ENCODE data around the gene STIM1.
"Not testable (repeated sequence)": the region's sequence is repeated elsewhere in the genome, so short reads cannot be mapped to it uniquely, and the experiment has no call there.

STIM1 gene

DNA sequence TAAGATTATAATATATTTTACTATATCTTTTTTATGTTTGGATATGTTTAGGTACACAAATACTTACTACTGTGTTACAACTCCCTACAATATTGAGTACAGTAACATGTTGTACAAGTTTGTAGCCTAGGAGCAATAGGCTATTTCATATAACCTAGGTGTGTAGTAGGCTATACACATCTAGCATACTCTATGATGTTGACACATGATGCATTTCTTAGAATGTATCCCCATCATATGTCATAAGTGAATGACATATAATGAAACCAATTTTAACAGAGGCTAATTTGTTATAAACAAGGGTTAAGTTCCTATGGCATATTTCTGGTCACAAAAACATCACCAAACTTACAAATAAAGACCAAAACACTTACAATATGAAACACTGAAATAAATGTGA, 152.7 kb downstream of the STIM1 start:
- ChIA-PET CTCF (interaction anchor here (1.3 to 2.3 kb wide), 2 partner anchors 64 to 153 kb away, joined by 3 to 7 read pairs; partner anchors contain the start of gene STIM1), POLR2A (no interaction called here)
- no peak for DNase-seq (ENCODE audit: low read depth, low spot score)
- no peak overlapping the region for H3K4me3 ChIP-seq (ENCODE audit: low read depth, low read length)
- TF ChIP-seq CTCF (IDR thresholded peaks at IDR 0.05; ENCODE audit: insufficient read depth, low read length, missing control alignments) = no peak

DNA sequence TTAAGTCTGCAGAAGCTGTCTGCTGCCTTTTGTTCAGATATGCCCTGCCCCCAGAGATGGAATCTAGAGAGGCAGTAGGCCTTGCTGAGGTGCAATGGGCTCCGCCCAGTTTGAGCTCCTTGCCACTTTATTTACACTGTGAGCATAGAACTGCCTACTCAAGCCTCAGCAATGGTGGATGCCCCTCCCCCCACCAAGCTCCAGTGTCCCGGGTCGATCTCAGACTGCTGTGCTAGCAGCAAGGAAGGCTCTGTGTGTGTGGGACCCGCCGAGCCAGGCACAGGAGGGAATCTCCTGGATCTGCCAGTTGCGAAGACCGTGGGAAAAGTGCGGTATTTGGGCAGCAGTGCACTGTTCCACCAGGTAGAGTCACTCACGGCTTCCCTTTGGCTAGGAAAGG, 161.1 kb downstream of the STIM1 start:
- POLR2A ChIA-PET; H3K4me3 ChIP-seq (ENCODE audit: low read depth, low read length); DNase-seq (ENCODE audit: low read depth, low spot score): not testable (repeated sequence)
- CTCF ChIA-PET = interaction anchor here (1.0 to 1.1 kb wide), 2 partner anchors 164 to 171 kb away, joined by 3 read pairs; no protein-coding TSS in a partner anchor

DNA sequence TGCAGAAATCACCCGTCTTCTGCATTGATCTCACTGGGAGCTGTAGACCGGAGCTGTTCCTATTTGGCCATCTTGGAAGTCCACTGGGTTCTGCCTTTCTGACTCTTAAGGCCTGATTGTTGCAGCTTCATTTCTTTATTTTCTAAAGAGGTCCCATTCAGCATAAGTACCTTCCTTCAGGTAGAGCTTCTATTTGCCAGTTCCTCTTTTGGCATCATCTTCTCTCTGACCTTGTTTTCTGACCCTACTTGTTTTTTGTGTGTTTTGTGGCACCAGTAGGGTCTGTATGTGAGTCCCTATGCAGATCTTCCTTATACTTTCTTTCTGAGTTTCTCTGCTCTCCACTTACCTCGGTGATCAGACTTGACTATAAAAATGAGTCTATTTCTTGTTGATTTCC, 161.7 kb downstream of the STIM1 start:
- DNase-seq (ENCODE audit: low read depth, low spot score) = no peak
- TF ChIP-seq CTCF (IDR thresholded peaks at IDR 0.05; ENCODE audit: insufficient read depth, low read length, missing control alignments) = no peak
- no peak overlapping the region for H3K4me3 ChIP-seq (ENCODE audit: low read depth, low read length)
- POLR2A ChIA-PET = no interaction called here
- CTCF ChIA-PET = interaction anchor here (1.0 to 1.1 kb wide), 2 partner anchors 164 to 170 kb away, joined by 3 read pairs; no protein-coding TSS in a partner anchor

DNA sequence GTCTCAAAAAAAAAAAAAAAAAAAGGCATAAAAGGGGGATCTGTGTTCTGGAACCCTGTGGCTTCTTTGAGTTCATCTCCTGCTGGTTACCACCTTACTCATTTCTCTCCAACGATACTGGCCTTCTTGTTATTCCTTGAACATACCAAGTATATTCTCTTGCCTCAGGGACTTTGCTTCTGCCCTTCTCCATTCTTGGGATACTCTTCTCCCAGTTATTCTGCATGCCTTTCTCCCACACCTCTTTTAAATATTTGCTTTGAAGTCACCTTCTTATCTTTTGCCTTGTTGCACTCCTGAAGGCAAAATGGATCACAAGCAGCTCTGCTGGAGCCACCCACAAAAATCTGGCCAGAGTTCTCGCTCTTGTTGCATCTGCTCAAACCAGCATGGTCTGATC, 163.2 kb downstream of the STIM1 start:
- TF ChIP-seq CTCF (IDR thresholded peaks at IDR 0.05; ENCODE audit: insufficient read depth, low read length, missing control alignments) = no peak
- H3K4me3 ChIP-seq (ENCODE audit: low read depth, low read length) = no peak overlapping the region
- CTCF ChIA-PET = no interaction called here
- POLR2A ChIA-PET = no interaction called here
- no peak for DNase-seq (ENCODE audit: low read depth, low spot score)

- no peak overlapping the region for H3K4me3 ChIP-seq (ENCODE audit: low read depth, low read length)
- ChIA-PET CTCF (no interaction called here), POLR2A (no interaction called here)
- TF ChIP-seq CTCF (IDR thresholded peaks at IDR 0.05; ENCODE audit: insufficient read depth, low read length, missing control alignments) = no peak
- DNase-seq (ENCODE audit: low read depth, low spot score) = no peak
Measured at GRCh38 chr11:4019891-4020290, 164.4 kb downstream of the STIM1 start.

DNA sequence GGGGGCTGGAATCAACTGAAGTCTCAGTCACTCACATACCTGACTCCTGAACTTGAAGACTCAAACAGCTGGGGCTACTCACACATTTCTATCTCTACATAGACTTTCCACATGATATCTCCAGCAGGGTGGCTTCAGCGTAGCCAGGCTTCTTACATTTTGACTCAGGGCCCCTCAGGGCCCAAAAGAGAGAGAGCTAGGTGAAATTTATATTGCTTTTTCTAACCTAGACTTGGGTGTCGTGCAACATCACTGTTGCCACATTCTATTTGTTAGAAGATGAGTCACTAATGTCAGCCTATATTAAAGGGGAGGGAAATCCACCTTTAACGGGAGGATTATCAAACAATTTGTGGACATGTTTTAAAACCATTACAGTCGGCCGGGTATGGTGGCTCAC, 167.2 kb downstream of the STIM1 start:
- POLR2A ChIA-PET = no interaction called here
- TF ChIP-seq CTCF (IDR thresholded peaks at IDR 0.05; ENCODE audit: insufficient read depth, low read length, missing control alignments) = no peak
- DNase-seq (ENCODE audit: low read depth, low spot score) = no peak
- CTCF ChIA-PET = interaction anchor here (1.6 kb wide), 1 partner anchor 168 kb away, joined by 7 read pairs; the partner anchor contains the start of gene STIM1
- no peak overlapping the region for H3K4me3 ChIP-seq (ENCODE audit: low read depth, low read length)

- H3K4me3 ChIP-seq (ENCODE audit: low read depth, low read length) = no peak overlapping the region
- TF ChIP-seq CTCF (IDR thresholded peaks at IDR 0.05; ENCODE audit: insufficient read depth, low read length, missing control alignments) = no peak
- POLR2A ChIA-PET = interaction anchor here (0.8 kb wide), 1 partner anchor 170 kb away, joined by 3 read pairs; the partner anchor contains the start of gene STIM1
- no peak for DNase-seq (ENCODE audit: low read depth, low spot score)
- CTCF ChIA-PET = interaction anchor here (1.0 to 3.9 kb wide), 4 partner anchors 19 to 184 kb away, joined by 4 to 15 read pairs (median 9); partner anchors contain the start of genes RHOG and STIM1
Measured at GRCh38 chr11:4025248-4025966, 169.9 kb downstream of the STIM1 start.
